B cell (primary cell): Measurements from ENCODE around the gene C1QA. TPM values are rescaled to one million over a fixed set of nuclear protein-coding genes. Genes with fewer than 3 reads are reported as not detected.

ENCODE experiments used
- ATAC-seq: fragments of 200-7000 bp; cut with Tn5 transposase; one replicate; pipeline ENCODE4 v1.10.0; 2021; ENCODE audit warnings: low read depth, mild to moderate bottlenecking, moderate number of reproducible peaks, moderate library complexity
- CTCF ChIA-PET: fragments of 350-600 bp; sonication (Branson Sonifier 250); formaldehyde crosslinking; loops from one replicate; lab custom pipeline; 2021; ENCODE audit warnings: antibody characterized with exemption, inconsistent platforms; lab: Charles Lee
- POLR2A ChIA-PET: fragments of 350-600 bp; sonication (Branson Sonifier 250); formaldehyde crosslinking; loops from one replicate; lab custom pipeline; 2021; ENCODE audit warnings: antibody characterized with exemption; lab: Charles Lee
- DNase-seq: peaks from one replicate; pipeline ENCODE4 v3.0.0; 2013
- H2AFZ ChIP-seq: 2 replicates; pipeline ENCODE4 v1.6.1; 2012; ENCODE audit warnings: mild to moderate bottlenecking, low read depth, low read length; ENCODE audit not compliant: insufficient read depth, poor library complexity, severe bottlenecking
- H3K27ac ChIP-seq, 2 donors: 1 replicate in 1 of 2; 2 replicates in 1 of 2; pipeline ENCODE4 v1.5.1; 2012 to 2013; ENCODE audit warnings: low read length in 2 of 2, mild to moderate bottlenecking in 2 of 2, moderate library complexity in 1 of 2
- H3K27me3 ChIP-seq, 4 experiments: fragments of 200-600 bp in 1 of 4; sonication (generic) in 1 of 4; replicated peaks in 1 of 4; 1 replicate in 2 of 4; 2 replicates in 2 of 4; pipeline versions ENCODE4 v1.6.1 to v1.7.0; 2013 to 2016; ENCODE audit warnings: low read length in 3 of 4, mild to moderate bottlenecking in 2 of 4, mixed read lengths in 1 of 4, moderate library complexity in 1 of 4; ENCODE audit not compliant: insufficient read depth in 4 of 4, control insufficient read depth in 3 of 4; ENCODE audit errors: control extremely low read depth in 1 of 4
- H3K36me3 ChIP-seq, 2 experiments: replicated peaks in 1 of 2; 1 replicate in 1 of 2; 2 replicates in 1 of 2; pipeline versions ENCODE4 v1.6.1 to v1.7.1; 2013; ENCODE audit warnings: low read length in 1 of 2; ENCODE audit not compliant: insufficient read depth in 2 of 2, control insufficient read depth in 1 of 2; ENCODE audit errors: control extremely low read depth in 1 of 2, extremely low read depth in 1 of 2
- H3K4me1 ChIP-seq, 2 donors: fragments of 200-600 bp in 1 of 2; sonication (generic) in 1 of 2; 1 replicate in 1 of 2; 2 replicates in 1 of 2; pipeline versions ENCODE4 v1.5.1 to v1.6.1; 2013 to 2017; ENCODE audit warnings: low read length in 2 of 2; ENCODE audit not compliant: control insufficient read depth in 2 of 2, insufficient read depth in 2 of 2
- H3K4me2 ChIP-seq: replicated peaks from 2 replicates; pipeline ENCODE3; 2012; ENCODE audit warnings: mild to moderate bottlenecking, low read depth, low read length; ENCODE audit not compliant: poor library complexity, severe bottlenecking
- H3K4me3 ChIP-seq, 5 experiments: fragments of 200-600 bp in 1 of 5; sonication (generic) in 1 of 5; 1 replicate in 3 of 5; 2 replicates in 2 of 5; pipeline versions ENCODE4 v1.5.1 to v1.7.0; 2011 to 2016; ENCODE audit warnings: low read length in 4 of 5, mild to moderate bottlenecking in 4 of 5, low read depth in 2 of 5, control low read depth in 1 of 5, moderate library complexity in 1 of 5; ENCODE audit not compliant: insufficient read depth in 1 of 5; ENCODE audit errors: control extremely low read depth in 1 of 5, extremely low read depth in 1 of 5
- H3K79me2 ChIP-seq: fragments of 200-600 bp; sonication (generic); one replicate; pipeline ENCODE4 v1.6.0; 2016; ENCODE audit warnings: low read length; ENCODE audit not compliant: control insufficient read depth, insufficient read depth
- H3K9ac ChIP-seq: fragments of 200-600 bp; sonication (generic); 2 replicates; pipeline ENCODE4 v1.6.1; 2017; ENCODE audit warnings: mild to moderate bottlenecking, low read length, moderate library complexity
- H3K9me3 ChIP-seq, 3 donors: one replicate each; pipeline versions ENCODE4 v1.6.1 to v1.7.1; 2013; ENCODE audit warnings: low read length in 2 of 3; ENCODE audit not compliant: control insufficient read depth in 2 of 3, insufficient read depth in 1 of 3; ENCODE audit errors: control extremely low read depth in 1 of 3
- H4K20me1 ChIP-seq: 2 replicates; pipeline ENCODE4 v1.6.0; 2012; ENCODE audit warnings: mild to moderate bottlenecking, low read length; ENCODE audit not compliant: insufficient read depth, control insufficient read depth, poor library complexity, severe bottlenecking
- H3K27ac Mint-ChIP-seq: one replicate; pipeline ENCODE4 v1.8.0; 2021; ENCODE audit warnings: mixed read lengths
- H3K27me3 Mint-ChIP-seq: one replicate; pipeline ENCODE4 v1.8.0; 2021; ENCODE audit warnings: mixed read lengths
- H3K4me1 Mint-ChIP-seq: one replicate; pipeline ENCODE4 v1.8.0; 2021; ENCODE audit warnings: mixed read lengths
- H3K4me3 Mint-ChIP-seq: one replicate; pipeline ENCODE4 v1.8.0; 2021; ENCODE audit warnings: mixed read lengths
- H3K9me3 Mint-ChIP-seq: one replicate; pipeline ENCODE4 v1.8.0; 2022; ENCODE audit warnings: mixed read lengths; ENCODE audit not compliant: insufficient read depth
- EZH2 ChIP-seq: IDR thresholded peaks from 2 replicates; pipeline ENCODE4 v1.6.1; 2012; ENCODE audit warnings: borderline replicate concordance, low read depth, mild to moderate bottlenecking, moderate library complexity, low read length; ENCODE audit not compliant: insufficient read depth, poor library complexity, severe bottlenecking
- WGBS: methylation state at CpG from one replicate; pipeline ENCODE4 v1.1.5; 2013; ENCODE audit warnings: missing lambda C conversion rate; ENCODE audit not compliant: insufficient coverage; 5-methylcytosine and 5-hydroxymethylcytosine counted together
- intact Hi-C: fragments of 100-400 bp; cut with micrococcal nuclease; formaldehyde crosslinking; loops from one replicate; pipeline ENCODE4 v1.10.0; 2022
- polyA plus RNA-seq: library from polyadenylated mRNA; depleted of rRNA; stranded (reverse); fragments of >200 nt; gene quantifications from 2 replicates; pipeline ENCODE4 v1.2.3, GENCODE V29; 2012
- total RNA-seq, 2 donors: library from RNA; stranded (reverse); fragments of 120-200 nt in 1 of 2; gene quantifications; 1 replicate in 1 of 2; 2 replicates in 1 of 2; pipeline versions ENCODE4 v1.2.3 to v1.2.4, GENCODE V29; 2013 to 2022
- TF ChIP-seq, protein P1 (sequence below): fragments of 200-600 bp; IDR thresholded peaks from one replicate; pipeline ENCODE4 v1.8.0; 2022; ENCODE audit warnings: antibody characterized with exemption, mild to moderate bottlenecking

The C1QA gene
- total and polyA plus RNA-seq, 2 donors (not counting 1 experiment from before 2014, with no cell fraction given), result 0.16 TPM; not detected in 1

DNA sequence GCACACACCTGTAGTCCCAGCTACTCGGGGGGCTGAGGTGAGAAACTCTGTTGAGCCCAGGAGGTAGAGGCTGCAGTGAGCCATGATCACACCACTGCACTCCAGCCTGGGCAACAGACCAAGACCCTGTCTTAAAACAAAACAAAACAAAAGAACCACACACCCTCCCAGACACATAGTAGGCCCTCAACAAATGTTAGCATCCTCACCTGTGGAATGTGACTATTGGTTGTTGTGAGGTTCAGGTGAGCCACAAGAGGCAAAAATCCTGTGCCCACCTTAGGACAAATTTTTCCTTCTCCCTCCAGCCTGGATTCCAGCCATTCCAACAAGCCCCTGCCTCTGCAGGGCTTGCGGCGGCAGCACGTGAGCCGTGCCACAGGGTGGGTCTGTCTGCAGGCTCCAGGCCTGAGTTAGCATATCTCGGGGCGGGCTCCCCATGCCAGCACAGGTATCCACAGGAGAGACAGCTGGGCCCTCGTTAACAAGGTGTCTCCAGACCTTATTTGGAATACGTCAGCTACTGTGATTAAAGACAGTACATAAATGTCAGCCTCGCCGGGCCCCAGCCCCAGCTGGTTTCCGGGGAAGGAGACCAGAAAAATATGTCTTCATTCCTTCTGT is 34.0 kb downstream of the C1QA start:
- H3K4me3 Mint-ChIP-seq, result no peak overlapping the region
- POLR2A ChIA-PET, result no interaction called here
- H3K36me3 ChIP-seq, result no peaks in the 10 kb centered on the region
- no peak overlapping the region for H2AFZ ChIP-seq
- ATAC-seq (no peak), DNase-seq (no peak)
- CTCF ChIA-PET, result no interaction called here
- peaks cover 0 to 30% (median 8%) of the 10 kb centered on the region in 4 experiments for H3K27me3 ChIP-seq
- H3K9ac ChIP-seq, result no peak overlapping the region
- no peaks in the 10 kb centered on the region for H3K79me2 ChIP-seq
- H3K4me1 ChIP-seq, result no peaks in the 10 kb centered on the region
- H3K9me3 ChIP-seq, result no peaks in the 10 kb centered on the region
- no peaks in the 10 kb centered on the region for H3K4me1 Mint-ChIP-seq
- H3K9me3 Mint-ChIP-seq, result no peaks in the 10 kb centered on the region
- peaks cover 46% of the 10 kb centered on the region for H3K27me3 Mint-ChIP-seq
- H3K27ac Mint-ChIP-seq, result no peak overlapping the region
- intact Hi-C loops, result no loop called here
- no peaks in the 10 kb centered on the region for H4K20me1 ChIP-seq
- WGBS, result 65% methylated on average over 11 of the region's 12 CpGs
- H3K4me2 ChIP-seq, result no peak overlapping the region
- H3K27ac ChIP-seq, result no peak overlapping the region
- H3K4me3 ChIP-seq, result no peak overlapping the region
- TF ChIP-seq, protein P1, sequence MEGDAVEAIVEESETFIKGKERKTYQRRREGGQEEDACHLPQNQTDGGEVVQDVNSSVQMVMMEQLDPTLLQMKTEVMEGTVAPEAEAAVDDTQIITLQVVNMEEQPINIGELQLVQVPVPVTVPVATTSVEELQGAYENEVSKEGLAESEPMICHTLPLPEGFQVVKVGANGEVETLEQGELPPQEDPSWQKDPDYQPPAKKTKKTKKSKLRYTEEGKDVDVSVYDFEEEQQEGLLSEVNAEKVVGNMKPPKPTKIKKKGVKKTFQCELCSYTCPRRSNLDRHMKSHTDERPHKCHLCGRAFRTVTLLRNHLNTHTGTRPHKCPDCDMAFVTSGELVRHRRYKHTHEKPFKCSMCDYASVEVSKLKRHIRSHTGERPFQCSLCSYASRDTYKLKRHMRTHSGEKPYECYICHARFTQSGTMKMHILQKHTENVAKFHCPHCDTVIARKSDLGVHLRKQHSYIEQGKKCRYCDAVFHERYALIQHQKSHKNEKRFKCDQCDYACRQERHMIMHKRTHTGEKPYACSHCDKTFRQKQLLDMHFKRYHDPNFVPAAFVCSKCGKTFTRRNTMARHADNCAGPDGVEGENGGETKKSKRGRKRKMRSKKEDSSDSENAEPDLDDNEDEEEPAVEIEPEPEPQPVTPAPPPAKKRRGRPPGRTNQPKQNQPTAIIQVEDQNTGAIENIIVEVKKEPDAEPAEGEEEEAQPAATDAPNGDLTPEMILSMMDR, result no peak
- TF ChIP-seq EZH2, result no peak

DNA sequence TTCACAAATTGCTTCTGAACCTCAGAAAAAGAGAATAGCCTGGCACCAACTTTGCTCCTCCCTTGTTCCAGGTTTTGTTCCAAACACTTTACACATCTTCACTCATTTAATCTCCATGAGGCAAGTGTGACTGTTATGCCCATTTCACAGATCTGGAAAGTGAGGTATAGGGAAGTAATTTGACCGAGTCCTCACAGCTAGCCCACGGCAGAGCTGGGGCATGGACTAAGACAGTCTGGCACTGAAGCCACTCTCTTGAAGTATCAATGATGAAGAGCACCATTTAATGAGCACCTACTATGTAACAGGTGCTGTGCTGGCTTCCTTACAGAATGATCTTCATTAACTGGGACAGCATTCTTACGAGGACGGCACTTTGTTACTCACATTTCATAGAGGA is 35.6 kb downstream of the C1QA start:
- no peaks in the 10 kb centered on the region for H3K9me3 Mint-ChIP-seq
- Histone ChIP-seq H3K79me2 (no peaks in the 10 kb centered on the region), H3K4me3 (no peak overlapping the region), H3K27ac (no peak overlapping the region), H4K20me1 (no peaks in the 10 kb centered on the region), H3K9me3 (no peaks in the 10 kb centered on the region), H3K4me1 (no peaks in the 10 kb centered on the region), H3K4me2 (no peak overlapping the region), H3K36me3 (no peaks in the 10 kb centered on the region), H3K27me3 (peaks cover 0 to 30% (median 8%) of the 10 kb centered on the region in 4 experiments), H3K9ac (no peak overlapping the region), H2AFZ (no peak overlapping the region)
- intact Hi-C loops, result no loop called here
- peaks cover 48% of the 10 kb centered on the region for H3K27me3 Mint-ChIP-seq
- no peak overlapping the region for H3K27ac Mint-ChIP-seq
- DNase-seq (no peak), ATAC-seq (no peak)
- 93% methylated on average over 4 of the region's 4 CpGs for WGBS
- ChIA-PET POLR2A (no interaction called here), CTCF (no interaction called here)
- no peaks in the 10 kb centered on the region for H3K4me1 Mint-ChIP-seq
- H3K4me3 Mint-ChIP-seq, result no peak overlapping the region
- TF ChIP-seq EZH2, result no peak
- TF ChIP-seq, protein P1, result no peak
